Effector CD4-positive, alpha-beta T cell (primary cell): ENCODE results near the gene DDX59.
"Not testable (repeated sequence)": the region's sequence is repeated elsewhere in the genome, so short reads cannot be mapped to it uniquely, and the experiment has no call there.

Experiments
- DNase-seq: peaks from one replicate; pipeline ENCODE4 v3.0.0-alpha.2; 2020

The DDX59 gene

GRCh38 chr1:200670242-200671118 is 773 bp upstream of the DDX59 start:
- DNase-seq: no peak

GRCh38 chr1:200668514-200669313 is 993 bp downstream of the DDX59 start:
- DNase-seq: no peak

GRCh38 chr1:200666309-200666708 is 3.4 kb downstream of the DDX59 start:
- DNase-seq: no peak

GRCh38 chr1:200665861-200666260 is 3.8 kb downstream of the DDX59 start:
- DNase-seq: no peak

- no peak for DNase-seq
Measured at GRCh38 chr1:200660719-200661118, 9.0 kb downstream of the DDX59 start.

GRCh38 chr1:200659269-200659668 is 10.4 kb downstream of the DDX59 start:
- DNase-seq: no peak

GRCh38 chr1:200658037-200658818 is 11.5 kb downstream of the DDX59 start:
- DNase-seq: no peak

- DNase-seq: no peak
Measured at GRCh38 chr1:200654660-200655059, 15.0 kb downstream of the DDX59 start.

GRCh38 chr1:200653022-200653462 is 16.7 kb downstream of the DDX59 start:
- DNase-seq: no peak

GRCh38 chr1:200652378-200652777 is 17.3 kb downstream of the DDX59 start:
- no peak for DNase-seq

- DNase-seq: no peak
Measured at GRCh38 chr1:200646515-200646914, 23.2 kb downstream of the DDX59 start.

- no peak for DNase-seq
Measured at GRCh38 chr1:200644021-200644420, 25.7 kb downstream of the DDX59 start.

GRCh38 chr1:200642481-200642880 is 27.2 kb downstream of the DDX59 start:
- no peak for DNase-seq

GRCh38 chr1:200640963-200641401 is 28.7 kb downstream of the DDX59 start:
- no peak for DNase-seq

- no peak for DNase-seq
Measured at GRCh38 chr1:200640373-200640962, 29.2 kb downstream of the DDX59 start.

GRCh38 chr1:200638073-200638472 is 31.6 kb downstream of the DDX59 start:
- no peak for DNase-seq

GRCh38 chr1:200636681-200637080 is 33.0 kb downstream of the DDX59 start:
- DNase-seq: no peak

GRCh38 chr1:200634261-200635122 is 35.2 kb downstream of the DDX59 start:
- DNase-seq: no peak

GRCh38 chr1:200631375-200631774 is 38.3 kb downstream of the DDX59 start:
- DNase-seq: no peak

- DNase-seq: not testable (repeated sequence)
Measured at GRCh38 chr1:200630515-200630899, 39.2 kb downstream of the DDX59 start.

- DNase-seq: no peak
Measured at GRCh38 chr1:200629876-200630514, 39.7 kb downstream of the DDX59 start.
